BLaER1 (cell line): ENCODE results near the gene PPP2R2C.

Source experiments
- H3K27ac ChIP-seq: shearing (Covaris generic); formaldehyde crosslinking; 2 replicates; pipeline ENCODE4 v1.8.1; 2022
- H3K27me3 ChIP-seq: shearing (Covaris generic); formaldehyde crosslinking; 2 replicates; pipeline ENCODE4 v1.8.1; 2022
- H3K36me3 ChIP-seq: shearing (Covaris generic); formaldehyde crosslinking; 2 replicates; pipeline ENCODE4 v1.8.1; 2022
- H3K4me1 ChIP-seq: shearing (Covaris generic); formaldehyde crosslinking; 2 replicates; pipeline ENCODE4 v1.8.1; 2022
- H3K4me2 ChIP-seq: shearing (Covaris generic); formaldehyde crosslinking; 2 replicates; pipeline ENCODE4 v1.8.1; 2022
- H3K4me3 ChIP-seq: shearing (Covaris generic); formaldehyde crosslinking; 2 replicates; pipeline ENCODE4 v1.8.1; 2022
- H3K9ac ChIP-seq: shearing (Covaris generic); formaldehyde crosslinking; 2 replicates; pipeline ENCODE4 v1.8.1; 2022
- H3K9me3 ChIP-seq: shearing (Covaris generic); formaldehyde crosslinking; 2 replicates; pipeline ENCODE4 v1.8.1; 2022
- H4K20me1 ChIP-seq: shearing (Covaris generic); formaldehyde crosslinking; 2 replicates; pipeline ENCODE4 v1.8.1; 2022
- Cebpa-rat ChIP-seq: shearing (Covaris generic); IDR thresholded peaks from 2 replicates; pipeline ENCODE4 v1.8.1; 2022

PPP2R2C gene

DNA sequence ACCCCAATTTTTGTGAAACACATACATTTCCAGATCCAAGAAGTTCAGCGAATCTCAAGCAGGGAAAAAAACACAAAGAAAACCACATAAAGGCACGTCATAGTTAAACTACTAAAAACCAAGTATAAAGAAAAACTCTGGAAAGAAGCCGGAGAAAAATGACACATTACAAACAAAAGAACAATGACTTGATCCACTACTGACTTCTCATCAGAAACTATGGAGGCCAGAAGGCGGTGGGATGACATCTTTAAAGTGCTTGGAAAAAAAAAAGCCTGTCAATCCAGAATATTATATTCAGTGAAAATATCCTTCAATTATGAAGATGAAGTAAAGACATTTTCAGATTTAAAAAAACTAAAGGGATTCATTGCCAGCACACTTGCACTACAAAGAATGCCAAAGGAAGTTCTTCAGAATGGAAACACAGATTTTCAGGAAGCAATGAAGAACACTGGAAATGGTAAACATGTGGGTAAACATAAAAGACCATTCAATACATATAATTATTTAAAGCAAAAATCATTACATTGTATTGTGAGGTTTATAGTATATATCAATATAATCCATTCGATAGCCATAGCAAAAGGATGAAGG, 32.6 kb upstream of the PPP2R2C start:
- no peak overlapping the region for H3K9ac ChIP-seq
- no peak overlapping the region for H3K4me2 ChIP-seq
- H3K36me3 ChIP-seq: no peaks in the 10 kb centered on the region
- H3K27ac ChIP-seq: no peak overlapping the region
- no peak for TF ChIP-seq Cebpa-rat
- no peak overlapping the region for H3K4me3 ChIP-seq
- H4K20me1 ChIP-seq: no peaks in the 10 kb centered on the region
- H3K4me1 ChIP-seq: peaks cover 21% of the 10 kb centered on the region
- H3K9me3 ChIP-seq: peaks cover 30% of the 10 kb centered on the region
- H3K27me3 ChIP-seq: no peaks in the 10 kb centered on the region

DNA sequence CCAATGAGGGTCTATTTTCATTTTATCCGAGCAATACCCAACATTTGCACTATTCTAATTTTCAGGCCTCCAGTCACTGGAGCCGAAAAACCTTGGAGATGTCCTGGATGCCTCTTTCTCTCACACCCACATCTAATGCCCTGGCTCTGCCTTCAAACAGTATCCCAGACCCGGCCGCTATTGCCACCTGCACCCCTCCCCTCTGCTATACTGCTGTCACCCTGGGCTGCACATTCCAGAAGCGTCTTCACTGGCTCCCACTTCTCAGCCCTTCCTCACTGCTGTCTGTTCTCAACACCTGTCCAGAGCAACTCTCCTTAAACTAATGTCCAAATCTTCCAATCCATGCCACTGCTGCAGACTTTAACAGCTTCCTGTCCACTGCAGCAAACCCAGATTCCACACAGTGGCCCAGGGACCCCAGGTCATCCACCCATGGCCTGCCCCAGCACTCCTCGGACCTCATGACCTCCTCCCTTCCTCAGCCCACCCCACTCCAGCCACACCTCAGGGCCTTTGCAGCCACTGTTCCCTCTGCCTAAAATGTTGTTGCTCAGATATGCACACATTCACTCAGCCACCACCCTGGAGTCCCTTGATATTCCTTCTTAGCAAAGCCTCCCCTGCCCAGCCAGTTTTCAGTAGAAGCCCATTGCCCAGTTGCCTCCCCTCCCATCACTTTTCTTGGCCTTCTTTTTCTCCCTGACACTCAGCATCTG, 30.5 kb upstream of the PPP2R2C start:
- peaks cover 30% of the 10 kb centered on the region for H3K9me3 ChIP-seq
- H4K20me1 ChIP-seq: no peaks in the 10 kb centered on the region
- H3K27ac ChIP-seq: no peak overlapping the region
- no peak overlapping the region for H3K4me2 ChIP-seq
- H3K4me3 ChIP-seq: no peak overlapping the region
- no peak overlapping the region for H3K9ac ChIP-seq
- no peaks in the 10 kb centered on the region for H3K36me3 ChIP-seq
- no peak for TF ChIP-seq Cebpa-rat
- no peaks in the 10 kb centered on the region for H3K27me3 ChIP-seq
- peaks cover 21% of the 10 kb centered on the region for H3K4me1 ChIP-seq

DNA sequence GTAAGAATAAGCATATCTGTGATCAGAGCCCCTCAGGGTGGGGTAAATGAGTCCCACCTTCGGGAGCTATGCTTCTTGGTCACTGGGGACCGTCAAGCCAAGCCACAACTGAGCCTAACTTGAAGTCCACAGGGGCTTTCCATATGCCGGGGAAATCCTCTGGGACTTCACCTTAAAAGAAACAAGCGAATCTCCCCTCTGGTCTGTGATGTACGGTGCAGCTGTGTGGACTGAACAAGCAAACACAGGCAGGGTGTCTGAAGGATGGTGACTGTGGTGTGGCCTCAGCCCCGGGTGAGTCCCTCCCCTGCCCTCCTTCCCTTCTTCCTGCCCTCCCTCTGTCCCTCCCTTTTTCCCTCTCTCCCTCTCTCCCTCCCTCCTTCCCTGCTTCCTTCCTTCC, 29.7 kb upstream of the PPP2R2C start:
- Histone ChIP-seq H3K9me3 (peaks cover 30% of the 10 kb centered on the region), H3K9ac (no peak overlapping the region), H3K4me2 (peak overlapping the region; percentile 37), H3K27ac (no peak overlapping the region), H3K27me3 (no peaks in the 10 kb centered on the region), H3K4me3 (no peak overlapping the region), H3K4me1 (peaks cover 21% of the 10 kb centered on the region), H3K36me3 (no peaks in the 10 kb centered on the region), H4K20me1 (no peaks in the 10 kb centered on the region)
- no peak for TF ChIP-seq Cebpa-rat

DNA sequence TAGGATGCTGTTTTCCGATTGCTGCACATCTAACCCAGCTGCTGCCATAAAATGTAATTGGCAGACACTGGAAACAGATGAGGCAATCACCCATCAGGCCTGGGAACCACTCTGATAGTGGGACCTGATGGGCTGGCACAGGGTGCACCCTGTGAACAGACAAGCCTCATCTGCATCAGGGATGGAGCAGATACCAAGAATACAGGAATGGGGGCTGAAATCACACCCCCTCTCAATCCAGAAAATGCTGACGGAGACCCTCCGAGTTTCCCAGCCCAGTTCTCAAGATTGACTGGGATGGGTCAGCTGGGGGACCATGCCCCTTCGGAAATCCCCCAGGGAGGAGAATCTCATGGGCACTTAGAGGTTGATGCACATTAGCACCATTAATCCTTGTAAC, 28.8 kb upstream of the PPP2R2C start:
- Histone ChIP-seq H4K20me1 (no peaks in the 10 kb centered on the region), H3K9me3 (peaks cover 21% of the 10 kb centered on the region), H3K4me3 (no peak overlapping the region), H3K36me3 (no peaks in the 10 kb centered on the region), H3K9ac (no peak overlapping the region), H3K27ac (no peak overlapping the region), H3K4me1 (peaks cover 21% of the 10 kb centered on the region), H3K4me2 (no peak overlapping the region), H3K27me3 (no peaks in the 10 kb centered on the region)
- no peak for TF ChIP-seq Cebpa-rat

DNA sequence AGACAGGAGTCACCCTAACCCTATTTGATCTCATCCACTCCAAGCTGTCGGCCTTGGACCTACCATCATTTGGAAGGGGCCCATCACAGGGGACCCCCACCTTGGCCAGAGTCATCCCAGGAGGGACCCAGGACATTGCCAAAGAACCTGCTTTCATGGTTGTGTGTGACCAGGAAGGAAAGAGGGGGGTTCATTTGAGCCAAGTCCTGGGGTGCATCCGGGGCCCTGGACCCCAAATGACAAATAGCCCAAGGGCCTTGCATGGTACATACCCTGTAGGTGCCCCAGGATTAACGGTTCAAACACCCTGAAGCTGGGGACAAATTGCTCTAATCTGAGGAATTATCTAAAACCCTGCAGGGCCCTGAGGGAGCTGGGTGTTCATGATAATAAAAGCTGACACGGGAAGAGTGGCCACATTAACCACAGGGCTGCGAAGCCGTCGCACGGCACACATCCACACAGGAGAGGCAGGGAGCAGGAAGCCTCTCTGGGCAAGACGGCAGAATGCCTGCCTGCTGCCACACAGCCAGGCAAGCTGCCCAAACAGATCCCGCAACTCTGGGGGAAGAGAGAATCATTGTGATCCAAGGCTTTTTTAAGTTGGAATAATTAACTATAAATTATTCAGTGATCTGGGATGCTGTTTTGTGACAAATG, 28.2 kb upstream of the PPP2R2C start:
- Histone ChIP-seq H4K20me1 (no peaks in the 10 kb centered on the region), H3K4me2 (peak overlapping the region; percentile 36), H3K4me1 (peaks cover 21% of the 10 kb centered on the region), H3K4me3 (no peak overlapping the region), H3K36me3 (no peaks in the 10 kb centered on the region), H3K27ac (no peak overlapping the region), H3K9ac (no peak overlapping the region), H3K27me3 (no peaks in the 10 kb centered on the region), H3K9me3 (peaks cover 16% of the 10 kb centered on the region)
- TF ChIP-seq Cebpa-rat: no peak

DNA sequence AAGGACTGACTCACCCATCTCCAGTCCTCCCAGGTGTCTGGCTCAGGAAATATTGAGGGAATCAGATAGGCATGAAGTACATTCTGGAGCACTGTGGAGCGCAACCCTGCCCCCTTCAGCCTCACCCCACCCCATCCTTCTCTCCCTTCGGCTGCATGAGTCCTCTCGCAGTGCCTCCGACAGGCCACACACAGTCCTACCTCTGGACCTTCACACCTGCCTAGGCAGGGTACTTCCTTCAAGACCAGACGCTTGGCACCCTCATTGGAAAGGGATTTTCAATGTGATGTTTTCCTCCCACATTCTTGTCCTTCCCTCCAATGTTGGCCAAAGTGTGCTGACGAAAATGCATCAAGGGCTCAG, 26.8 kb upstream of the PPP2R2C start:
- no peak overlapping the region for H3K9ac ChIP-seq
- no peaks in the 10 kb centered on the region for H3K36me3 ChIP-seq
- H3K4me2 ChIP-seq: no peak overlapping the region
- no peak overlapping the region for H3K27ac ChIP-seq
- H3K4me3 ChIP-seq: no peak overlapping the region
- no peaks in the 10 kb centered on the region for H3K27me3 ChIP-seq
- no peak for TF ChIP-seq Cebpa-rat
- no peaks in the 10 kb centered on the region for H4K20me1 ChIP-seq
- H3K4me1 ChIP-seq: peaks cover 21% of the 10 kb centered on the region
- peaks cover 6% of the 10 kb centered on the region; the same call in 1 of the 2 replicates for H3K9me3 ChIP-seq

DNA sequence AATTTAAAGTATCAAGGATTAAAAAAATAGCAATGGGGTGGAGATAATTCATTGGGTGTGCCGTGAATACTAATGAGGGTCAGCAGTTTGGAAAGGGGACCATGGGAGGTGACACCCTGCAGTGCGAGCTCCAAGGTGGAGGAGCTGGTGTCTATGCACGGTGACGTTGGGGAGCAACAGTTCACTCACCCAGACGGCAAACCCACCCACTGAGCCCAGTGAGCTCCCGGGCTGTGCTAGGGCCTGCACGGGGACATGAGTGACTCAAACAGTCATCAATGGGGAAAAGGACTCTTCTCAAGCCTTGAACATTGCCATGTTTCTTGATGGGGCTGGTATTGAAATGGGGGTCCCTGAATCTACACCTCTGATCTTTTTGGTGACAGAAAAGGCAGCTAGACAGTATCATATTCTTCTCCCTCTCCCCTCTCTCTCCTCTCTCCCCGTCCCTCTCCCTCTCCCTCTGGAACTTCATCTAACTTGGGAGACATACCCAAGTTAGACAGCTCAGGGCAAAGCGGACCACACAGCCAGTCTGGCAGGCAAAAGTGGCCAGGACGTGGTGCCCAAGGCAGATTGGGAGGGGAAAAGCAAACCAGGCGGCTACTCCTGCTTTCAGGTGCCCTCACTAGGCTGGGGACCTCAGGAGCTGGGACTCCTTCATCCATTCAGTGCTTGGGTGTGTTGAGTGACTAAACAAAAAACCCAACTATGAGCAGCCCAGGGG, 26.3 kb upstream of the PPP2R2C start:
- Histone ChIP-seq H3K27me3 (no peaks in the 10 kb centered on the region), H3K4me1 (peaks cover 21% of the 10 kb centered on the region), H3K9me3 (peaks cover under 1% of the 10 kb centered on the region; the same call in 1 of the 2 replicates), H3K4me3 (no peak overlapping the region), H3K27ac (no peak overlapping the region), H3K4me2 (no peak overlapping the region), H3K36me3 (no peaks in the 10 kb centered on the region), H4K20me1 (no peaks in the 10 kb centered on the region), H3K9ac (no peak overlapping the region)
- TF ChIP-seq Cebpa-rat: no peak

DNA sequence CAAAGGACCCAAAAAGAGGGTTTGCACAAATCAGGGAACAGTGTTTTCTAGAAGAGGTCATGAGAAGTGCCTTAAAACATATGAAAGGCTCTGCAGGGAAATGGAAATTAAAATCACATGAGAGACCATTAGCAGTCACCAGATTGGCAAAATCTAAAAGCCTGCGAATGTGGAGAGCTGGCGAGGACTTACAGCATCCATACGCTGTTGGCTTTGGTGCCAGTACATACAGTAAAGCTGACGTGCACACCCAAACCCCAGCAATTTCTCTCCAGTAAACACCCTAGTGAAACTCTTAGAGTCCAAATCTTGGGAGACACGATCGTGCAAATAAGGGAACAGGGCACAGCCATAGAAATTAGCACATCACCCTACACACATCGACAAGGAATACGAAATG, 25.4 kb upstream of the PPP2R2C start:
- H3K4me1 ChIP-seq: peaks cover 21% of the 10 kb centered on the region
- H3K4me2 ChIP-seq: no peak overlapping the region
- no peak overlapping the region for H3K27ac ChIP-seq
- H4K20me1 ChIP-seq: no peaks in the 10 kb centered on the region
- no peak overlapping the region for H3K9ac ChIP-seq
- no peak overlapping the region for H3K4me3 ChIP-seq
- no peaks in the 10 kb centered on the region for H3K36me3 ChIP-seq
- H3K27me3 ChIP-seq: no peaks in the 10 kb centered on the region
- no peak for TF ChIP-seq Cebpa-rat
- H3K9me3 ChIP-seq: no peaks in the 10 kb centered on the region

DNA sequence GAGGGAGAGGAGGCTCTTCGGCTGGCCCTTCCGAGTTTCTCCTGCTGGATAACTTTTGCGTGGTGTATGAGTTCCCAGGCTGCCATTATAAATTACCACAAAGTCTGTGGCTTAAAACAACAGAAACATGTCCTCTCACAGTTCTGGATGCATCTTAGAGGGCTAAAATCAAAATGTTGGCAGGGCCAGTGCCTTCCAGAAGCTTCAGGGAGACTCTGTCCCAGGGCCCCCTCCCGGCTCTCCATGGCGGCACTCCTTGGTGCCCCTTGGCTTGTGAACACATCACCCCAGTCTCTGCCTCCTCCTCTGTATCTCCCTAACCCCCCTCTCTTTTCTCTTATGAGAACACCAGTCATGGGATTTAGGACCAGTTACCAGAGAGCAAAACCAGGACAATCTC, 23.3 kb upstream of the PPP2R2C start:
- peaks cover 6% of the 10 kb centered on the region for H3K4me1 ChIP-seq
- H3K4me2 ChIP-seq: no peak overlapping the region
- H3K27ac ChIP-seq: no peak overlapping the region
- H3K9ac ChIP-seq: no peak overlapping the region
- no peaks in the 10 kb centered on the region for H3K27me3 ChIP-seq
- H4K20me1 ChIP-seq: no peaks in the 10 kb centered on the region
- H3K9me3 ChIP-seq: peaks cover 12% of the 10 kb centered on the region
- no peaks in the 10 kb centered on the region for H3K36me3 ChIP-seq
- no peak for TF ChIP-seq Cebpa-rat
- H3K4me3 ChIP-seq: no peak overlapping the region

DNA sequence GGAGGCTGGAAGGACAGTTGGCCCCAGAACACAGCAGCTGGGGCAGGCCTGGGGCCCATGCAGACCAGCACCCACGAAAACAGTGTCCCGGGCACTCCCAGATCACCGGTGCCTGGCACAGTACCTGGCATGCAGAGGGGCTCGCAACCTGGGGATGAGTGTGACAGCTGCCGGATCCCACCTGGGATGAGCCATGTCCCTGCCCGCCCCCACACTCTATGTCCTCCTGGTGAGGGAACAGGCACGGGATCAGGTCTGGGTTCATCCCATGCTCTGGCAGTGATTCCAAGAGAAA, 22.8 kb upstream of the PPP2R2C start:
- TF ChIP-seq Cebpa-rat: no peak
- H3K27me3 ChIP-seq: no peaks in the 10 kb centered on the region

More for the DNA sequence above, 22.8 kb upstream of the PPP2R2C start:
- Histone ChIP-seq H3K9ac (no peak overlapping the region), H3K27ac (no peak overlapping the region), H4K20me1 (no peaks in the 10 kb centered on the region), H3K9me3 (peaks cover 12% of the 10 kb centered on the region), H3K4me2 (no peak overlapping the region), H3K4me1 (peaks cover 2% of the 10 kb centered on the region), H3K4me3 (no peak overlapping the region), H3K36me3 (no peaks in the 10 kb centered on the region)
